Naive thymus-derived CD4-positive, alpha-beta T cell (primary cell): ENCODE results near the gene KDM4B. TPM values are rescaled to one million over a fixed set of nuclear protein-coding genes. Genes with fewer than 3 reads are reported as not detected.

ENCODE experiments used
- ATAC-seq: fragments of 150-1000 bp; cut with Tn5 transposase; 2 replicates; pipeline ENCODE4 v1.10.0; 2021; ENCODE audit warnings: mild to moderate bottlenecking, moderate library complexity
- CTCF ChIA-PET: fragments of 350-600 bp; sonication (Branson Sonifier 250); formaldehyde crosslinking; loops from one replicate; lab custom pipeline; 2021; ENCODE audit warnings: antibody characterized with exemption; lab: Charles Lee
- POLR2A ChIA-PET: fragments of 350-600 bp; sonication (Branson Sonifier 250); formaldehyde crosslinking; loops from one replicate; lab custom pipeline; 2021; ENCODE audit warnings: antibody characterized with exemption, inconsistent platforms; lab: Charles Lee
- DNase-seq, 9 donors: peaks; one replicate each; pipeline versions ENCODE4 v3.0.0 to v3.0.0-alpha.2; 2020 to 2022; ENCODE audit warnings: mixed read lengths in 1 of 9
- H3K27ac ChIP-seq: one replicate; pipeline ENCODE4 v1.7.0; 2013; ENCODE audit warnings: mild to moderate bottlenecking, low read depth, low read length, moderate library complexity
- H3K27me3 ChIP-seq, 2 donors: one replicate each; pipeline ENCODE4 v1.7.0; 2013; ENCODE audit warnings: low read length in 2 of 2, mild to moderate bottlenecking in 2 of 2, moderate library complexity in 2 of 2; ENCODE audit not compliant: control insufficient read depth in 2 of 2, insufficient read depth in 2 of 2
- H3K36me3 ChIP-seq, 3 experiments: 1 replicate in 2 of 3; 2 replicates in 1 of 3; pipeline ENCODE4 v1.7.0; 2013; ENCODE audit warnings: low read length in 3 of 3, mild to moderate bottlenecking in 3 of 3, moderate library complexity in 1 of 3; ENCODE audit not compliant: insufficient read depth in 3 of 3, control insufficient read depth in 2 of 3
- H3K4me1 ChIP-seq, 2 donors: one replicate each; pipeline ENCODE4 v1.7.0; 2013; ENCODE audit warnings: low read length in 2 of 2, mild to moderate bottlenecking in 2 of 2, moderate library complexity in 1 of 2; ENCODE audit not compliant: control insufficient read depth in 2 of 2, insufficient read depth in 2 of 2
- H3K4me3 ChIP-seq: 2 replicates; pipeline ENCODE4 v1.7.0; 2013; ENCODE audit warnings: mild to moderate bottlenecking, low read length
- H3K9me3 ChIP-seq, 3 experiments: 1 replicate in 2 of 3; 2 replicates in 1 of 3; pipeline ENCODE4 v1.7.0; 2013; ENCODE audit warnings: low read length in 3 of 3; ENCODE audit not compliant: control insufficient read depth in 2 of 3
- H3K27ac Mint-ChIP-seq, 9 donors: one replicate each; pipeline ENCODE4 v1.8.0; 2020 to 2022; ENCODE audit warnings: mixed read lengths in 9 of 9, mild to moderate bottlenecking in 8 of 9, moderate library complexity in 5 of 9, inconsistent platforms in 2 of 9
- H3K27me3 Mint-ChIP-seq, 5 donors: one replicate each; pipeline ENCODE4 v1.8.0; 2021 to 2022; ENCODE audit warnings: mixed read lengths in 5 of 5, mild to moderate bottlenecking in 1 of 5
- H3K36me3 Mint-ChIP-seq, 5 donors: one replicate each; pipeline ENCODE4 v1.8.0; 2020 to 2022; ENCODE audit warnings: mixed read lengths in 5 of 5, mild to moderate bottlenecking in 3 of 5, inconsistent platforms in 1 of 5
- H3K4me1 Mint-ChIP-seq, 7 donors: one replicate each; pipeline ENCODE4 v1.8.0; 2020 to 2022; ENCODE audit warnings: mixed read lengths in 7 of 7, mild to moderate bottlenecking in 3 of 7, inconsistent platforms in 1 of 7
- H3K4me3 Mint-ChIP-seq, 10 donors: one replicate each; pipeline ENCODE4 v1.8.0; 2020 to 2022; ENCODE audit warnings: mild to moderate bottlenecking in 10 of 10, mixed read lengths in 10 of 10, moderate library complexity in 6 of 10, inconsistent platforms in 2 of 10
- H3K9me3 Mint-ChIP-seq, 11 donors: one replicate each; pipeline ENCODE4 v1.8.0; 2020 to 2022; ENCODE audit warnings: mixed read lengths in 11 of 11, mild to moderate bottlenecking in 4 of 11, inconsistent platforms in 1 of 11, moderate library complexity in 1 of 11
- intact Hi-C, 2 donors: fragments of 100-400 bp; cut with micrococcal nuclease; formaldehyde crosslinking; loops; one replicate each; pipeline ENCODE4 v1.15.1; 2023
- polyA plus RNA-seq, 2 donors: library from polyadenylated mRNA; unstranded; fragments of 300-500 nt; fragmentation: Illumina TruSeq; gene quantifications; one replicate each; pipeline ENCODE4 v1.2.3, GENCODE V29; 2021
- total RNA-seq, 6 experiments: library from RNA in 5 of 6; stranded (reverse) in 5 of 6; gene quantifications; 1 replicate in 5 of 6; 2 replicates in 1 of 6; pipeline ENCODE4 v1.2.3 and lab custom pipeline; 2021 to 2026

The KDM4B gene
- total and polyA plus RNA-seq, 7 experiments from 2014 or later, result 8.1 to 78.0 (median 46.7) TPM

DNA sequence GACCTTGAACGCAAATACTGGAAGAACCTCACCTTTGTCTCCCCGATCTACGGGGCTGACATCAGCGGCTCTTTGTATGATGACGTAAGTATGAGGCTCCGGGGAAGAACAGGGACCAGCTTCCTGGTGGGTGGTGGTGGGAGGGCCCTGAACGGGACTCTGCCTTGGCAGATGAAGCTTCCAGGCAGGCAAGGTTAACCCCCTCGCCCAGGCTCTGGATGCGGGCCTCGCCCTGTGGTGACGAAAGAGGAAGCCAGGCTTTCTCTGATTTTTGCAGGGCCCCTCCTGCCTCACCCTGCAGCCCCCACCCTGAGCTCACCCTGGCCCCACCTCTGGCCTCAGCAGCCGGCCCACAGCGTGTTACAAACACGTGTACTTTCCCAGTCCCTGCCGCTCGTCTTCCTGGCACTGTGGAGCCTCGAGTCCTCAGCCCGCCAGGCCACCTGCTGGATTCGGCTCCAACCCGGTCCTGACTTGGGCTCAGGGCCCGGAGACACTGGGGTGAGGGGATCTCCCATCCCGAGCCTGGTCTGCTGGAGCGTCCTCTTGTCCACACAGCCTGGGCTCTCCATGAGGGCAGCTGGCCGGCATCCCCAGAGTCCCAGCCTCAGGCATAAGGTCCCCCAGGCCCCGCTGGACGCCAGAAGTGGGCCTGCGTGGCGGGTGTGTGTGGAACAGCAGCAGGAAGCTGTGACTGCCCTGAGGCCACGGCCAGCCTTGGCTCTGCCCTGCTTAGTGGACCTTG, 72.4 kb downstream of the KDM4B start:
- ChIA-PET CTCF (interaction anchor here (0.8 kb wide), 1 partner anchor 231 kb away, joined by 3 read pairs; no protein-coding TSS in a partner anchor), POLR2A (no interaction called here)
- Histone ChIP-seq H3K27me3 (no peaks in the 10 kb centered on the region), H3K4me3 (no peak overlapping the region), H3K9me3 (no peaks in the 10 kb centered on the region), H3K36me3 (peaks cover 0 to 42% (median 4%) of the 10 kb centered on the region in 3 experiments), H3K4me1 (no peaks in the 10 kb centered on the region), H3K27ac (no peak overlapping the region)
- DNase-seq (no peak), ATAC-seq (no peak)
- intact Hi-C loops, result no loop called here
- Mint-ChIP-seq H3K9me3 (peaks cover 0 to 2% (median 0%) of the 10 kb centered on the region in 11 donors), H3K27me3 (no peaks in the 10 kb centered on the region), H3K4me1 (peaks cover 0 to 14% (median 3%) of the 10 kb centered on the region in 7 donors), H3K4me3 (no peak overlapping the region), H3K27ac (no peak overlapping the region), H3K36me3 (peaks cover 0 to 20% (median 0%) of the 10 kb centered on the region in 5 donors)

DNA sequence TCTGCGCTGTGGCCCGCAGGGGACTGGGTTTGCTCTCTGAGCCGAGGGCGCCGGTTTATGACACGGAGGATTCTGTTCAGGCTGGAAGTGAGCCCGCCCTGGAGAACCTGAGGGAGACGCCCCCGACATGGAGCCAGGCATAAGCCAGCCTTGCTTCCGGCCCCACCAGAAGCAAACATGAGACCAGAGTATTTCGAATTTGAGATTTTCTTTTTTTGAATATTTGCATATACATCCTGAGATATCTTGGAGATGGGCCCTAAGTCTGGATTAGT, 72.9 kb downstream of the KDM4B start:
- no peaks in the 10 kb centered on the region for H3K4me1 ChIP-seq
- Mint-ChIP-seq H3K27ac (peak overlapping the region in 1 of 9 donors; percentile 73), H3K4me1 (peaks cover 0 to 11% (median 3%) of the 10 kb centered on the region in 7 donors), H3K36me3 (peaks cover 0 to 20% (median 0%) of the 10 kb centered on the region in 5 donors), H3K9me3 (peaks cover 0 to 2% (median 0%) of the 10 kb centered on the region in 11 donors), H3K27me3 (no peaks in the 10 kb centered on the region), H3K4me3 (no peak overlapping the region)
- ChIA-PET POLR2A (no interaction called here), CTCF (interaction anchor here (0.8 kb wide), 1 partner anchor 232 kb away, joined by 3 read pairs; no protein-coding TSS in a partner anchor)
- DNase-seq (no peak), ATAC-seq (no peak)
- no peak overlapping the region for H3K27ac ChIP-seq
- H3K27me3 ChIP-seq, result no peaks in the 10 kb centered on the region
- H3K36me3 ChIP-seq, result peaks cover 0 to 42% (median 4%) of the 10 kb centered on the region in 3 experiments
- intact Hi-C loops, result no loop called here
- H3K9me3 ChIP-seq, result no peaks in the 10 kb centered on the region
- H3K4me3 ChIP-seq, result no peak overlapping the region

DNA sequence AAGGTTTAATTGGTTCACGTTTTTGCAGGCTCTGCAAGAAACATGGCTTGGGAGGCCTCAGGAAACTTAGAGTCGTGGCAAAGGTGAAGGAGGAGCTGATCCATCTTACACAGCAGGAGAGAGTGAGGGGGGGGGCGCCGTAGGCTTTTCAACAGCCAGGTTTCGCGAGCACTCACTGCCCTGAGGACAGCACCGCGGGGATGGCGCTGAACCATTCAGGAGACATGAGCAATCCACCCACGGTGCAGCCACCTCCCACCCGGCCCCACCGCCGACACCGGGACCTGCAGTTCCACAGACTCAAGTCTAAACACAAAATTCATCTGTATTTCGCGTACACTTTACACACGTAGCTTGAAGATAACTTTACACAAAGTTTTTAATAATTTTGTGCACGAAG, 73.6 kb downstream of the KDM4B start:
- peaks cover 0 to 9% (median 3%) of the 10 kb centered on the region in 7 donors for H3K4me1 Mint-ChIP-seq
- Histone ChIP-seq H3K27ac (no peak overlapping the region), H3K36me3 (peaks cover 0 to 42% (median 4%) of the 10 kb centered on the region in 3 experiments), H3K4me1 (no peaks in the 10 kb centered on the region), H3K9me3 (no peaks in the 10 kb centered on the region), H3K27me3 (no peaks in the 10 kb centered on the region), H3K4me3 (no peak overlapping the region)
- peaks cover 0 to 20% (median 0%) of the 10 kb centered on the region in 5 donors for H3K36me3 Mint-ChIP-seq
- ChIA-PET POLR2A (no interaction called here), CTCF (no interaction called here)
- no peak overlapping the region for H3K4me3 Mint-ChIP-seq
- no peaks in the 10 kb centered on the region for H3K27me3 Mint-ChIP-seq
- no peak for DNase-seq
- H3K9me3 Mint-ChIP-seq, result peaks cover 0 to 2% (median 0%) of the 10 kb centered on the region in 11 donors
- intact Hi-C loops, result no loop called here
- peak overlapping the region in 1 of 9 donors; percentile 23 for H3K27ac Mint-ChIP-seq
- ATAC-seq, result no peak

DNA sequence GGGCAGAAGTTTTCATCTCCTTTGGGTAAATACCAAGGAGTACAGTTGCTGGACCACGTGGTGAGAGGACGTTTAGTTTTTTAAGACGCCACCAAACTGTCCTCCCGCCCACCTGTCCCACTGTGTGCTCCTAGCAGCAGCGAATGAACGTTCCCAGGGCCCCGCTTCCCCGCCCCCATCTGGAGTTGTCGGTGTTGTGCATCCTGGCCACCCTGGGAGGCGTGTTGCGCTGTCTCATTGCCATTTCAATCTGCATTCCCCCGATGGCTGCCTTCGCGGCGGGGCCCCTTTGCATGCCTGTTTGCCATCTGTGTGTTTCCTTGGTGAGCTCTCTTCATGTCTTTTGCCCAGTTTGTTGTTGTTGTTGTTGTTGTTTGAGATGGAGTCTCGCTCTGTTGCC, 76.1 kb downstream of the KDM4B start:
- intact Hi-C loops, result loop anchor here (5.0 kb wide), 2 partner anchors 107 to 532 kb away; no protein-coding TSS in a partner anchor

DNA sequence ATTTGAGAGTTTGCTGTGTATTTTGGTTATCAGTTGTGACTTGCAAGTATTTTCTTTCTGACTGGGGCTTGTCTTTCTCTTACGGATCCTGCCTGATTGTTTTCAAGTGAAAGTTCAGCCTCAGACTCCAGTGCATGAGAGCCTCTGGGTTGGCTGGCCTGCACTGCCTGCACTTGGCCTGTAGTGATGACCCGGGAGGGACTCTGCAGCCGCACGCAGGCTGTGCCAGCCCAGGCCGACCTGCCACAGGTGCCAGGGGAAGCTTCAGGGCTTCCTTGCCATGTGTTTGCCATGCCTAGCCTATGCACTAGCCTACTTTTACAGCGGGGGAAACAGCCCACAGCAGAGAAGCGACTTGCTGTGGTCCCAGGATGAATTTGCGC, 77.0 kb downstream of the KDM4B start:
- ATAC-seq (no peak), DNase-seq (no peak)
- CTCF ChIA-PET, result interaction anchor here (0.6 to 0.7 kb wide), 2 partner anchors 10 to 41 kb away, joined by 3 to 4 read pairs; no protein-coding TSS in a partner anchor
- Mint-ChIP-seq H3K9me3 (peaks cover 0 to 2% (median 0%) of the 10 kb centered on the region in 11 donors), H3K4me1 (peaks cover 0 to 5% (median 3%) of the 10 kb centered on the region in 7 donors), H3K36me3 (peaks cover 0 to 22% (median 0%) of the 10 kb centered on the region in 5 donors), H3K27me3 (no peaks in the 10 kb centered on the region), H3K27ac (no peak overlapping the region), H3K4me3 (no peak overlapping the region)
- Histone ChIP-seq H3K36me3 (peaks cover 0 to 45% (median under 1%) of the 10 kb centered on the region in 3 experiments), H3K4me1 (no peaks in the 10 kb centered on the region), H3K27me3 (no peaks in the 10 kb centered on the region), H3K9me3 (no peaks in the 10 kb centered on the region), H3K4me3 (no peak overlapping the region), H3K27ac (no peak overlapping the region)
- POLR2A ChIA-PET, result no interaction called here
- intact Hi-C loops, result loop anchor here (5.0 kb wide), 2 partner anchors 106 to 531 kb away; no protein-coding TSS in a partner anchor

More for the DNA sequence above, 76.1 kb downstream of the KDM4B start:
- DNase-seq, result no peak
- Histone ChIP-seq H3K36me3 (peaks cover 0 to 48% (median 4%) of the 10 kb centered on the region in 3 experiments), H3K4me3 (no peak overlapping the region), H3K9me3 (no peaks in the 10 kb centered on the region), H3K4me1 (no peaks in the 10 kb centered on the region), H3K27me3 (no peaks in the 10 kb centered on the region), H3K27ac (no peak overlapping the region)
- ChIA-PET POLR2A (no interaction called here), CTCF (no interaction called here)
- peaks cover 0 to 21% (median 0%) of the 10 kb centered on the region in 5 donors for H3K36me3 Mint-ChIP-seq
- peaks cover 0 to 5% (median 3%) of the 10 kb centered on the region in 7 donors for H3K4me1 Mint-ChIP-seq
- H3K4me3 Mint-ChIP-seq, result no peak overlapping the region
- no peak overlapping the region for H3K27ac Mint-ChIP-seq
- peaks cover 0 to 2% (median 0%) of the 10 kb centered on the region in 11 donors for H3K9me3 Mint-ChIP-seq
- no peaks in the 10 kb centered on the region for H3K27me3 Mint-ChIP-seq
- ATAC-seq, result no peak

DNA sequence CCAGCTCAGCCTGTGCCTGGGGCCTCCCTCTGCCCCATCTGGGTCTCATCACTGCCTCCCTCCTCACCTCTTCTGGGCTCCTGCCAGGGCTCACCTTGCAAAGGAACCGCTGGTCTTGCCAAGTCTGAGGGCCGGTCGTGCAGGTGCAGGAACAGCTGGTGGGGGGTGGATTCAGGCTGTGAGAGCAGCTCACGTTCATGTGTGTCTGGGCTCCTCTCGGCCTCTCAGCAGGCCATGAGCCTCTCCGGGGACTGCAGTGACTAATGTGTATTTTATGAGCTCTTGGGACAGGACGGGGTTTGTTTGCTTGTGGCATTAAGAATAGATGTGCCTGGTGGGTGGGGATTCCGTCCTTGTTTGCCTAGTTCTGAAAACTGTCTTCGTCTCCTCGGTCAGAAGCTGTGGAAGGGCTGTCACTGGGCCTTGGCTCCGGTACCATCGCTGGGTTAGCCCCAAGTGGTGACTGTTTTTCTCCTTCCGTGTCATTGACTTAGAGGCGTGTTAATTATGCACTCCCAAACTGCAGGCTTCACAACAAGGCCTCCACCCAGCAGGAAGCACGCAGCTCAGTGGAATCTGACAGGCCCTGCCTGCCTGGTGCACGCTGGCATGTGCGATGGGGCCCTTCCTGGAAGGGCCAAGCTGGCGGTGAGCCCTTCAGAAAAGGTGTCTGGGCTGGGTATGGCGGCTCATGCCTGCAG, 77.6 kb downstream of the KDM4B start:
- DNase-seq (no peak), ATAC-seq (no peak)
- peaks cover 0 to 22% (median 0%) of the 10 kb centered on the region in 5 donors for H3K36me3 Mint-ChIP-seq
- no peak overlapping the region for H3K27ac Mint-ChIP-seq
- H3K4me1 ChIP-seq, result no peaks in the 10 kb centered on the region
- peaks cover 0 to 45% (median 0%) of the 10 kb centered on the region in 3 experiments for H3K36me3 ChIP-seq
- intact Hi-C loops, result loop anchor here (5.0 kb wide), 2 partner anchors 106 to 531 kb away; no protein-coding TSS in a partner anchor
- H3K4me3 ChIP-seq, result no peak overlapping the region
- POLR2A ChIA-PET, result no interaction called here
- H3K4me1 Mint-ChIP-seq, result peaks cover 0 to 5% (median 3%) of the 10 kb centered on the region in 7 donors
- H3K9me3 Mint-ChIP-seq, result peaks cover 0 to 2% (median 0%) of the 10 kb centered on the region in 11 donors
- CTCF ChIA-PET, result interaction anchor here (0.6 to 0.7 kb wide), 2 partner anchors 11 to 42 kb away, joined by 3 to 4 read pairs; no protein-coding TSS in a partner anchor
- H3K4me3 Mint-ChIP-seq, result no peak overlapping the region
- H3K27me3 Mint-ChIP-seq, result no peaks in the 10 kb centered on the region
- H3K9me3 ChIP-seq, result no peaks in the 10 kb centered on the region
- no peaks in the 10 kb centered on the region for H3K27me3 ChIP-seq
- H3K27ac ChIP-seq, result no peak overlapping the region
